Measurements from ENCODE around the gene AGK.

- TF ChIP-seq POLR2A (IDR thresholded peaks at IDR 0.05): no peak
- TF ChIP-seq CTCF (IDR thresholded peaks at IDR 0.05): no peak
- TF ChIP-seq POLR2AphosphoS5 (IDR thresholded peaks at IDR 0.05): no peak
Observed at GRCh38 chr7:141537906-141538305, 13.3 kb upstream of the AGK start.

All from stomach (tissue), 4 donors.